Mesenteric fat pad (tissue), 1 donor: Measurements from ENCODE around the gene NATD1. TPM values are rescaled to one million over a fixed set of nuclear protein-coding genes. Genes with fewer than 3 reads are reported as not detected.

ENCODE experiments used
- DNase-seq: peaks from one replicate; pipeline ENCODE4 v3.0.0-alpha.2; 2020; ENCODE audit warnings: low spot score
- total RNA-seq: library from RNA; stranded (reverse); fragmentation: NEBNext Ultra II Directional; extraction: Animal tissue kit (Norgen Biotek cat#: 25700); gene quantifications from one replicate; pipeline ENCODE4 v1.2.1, GENCODE V29; 2021
- donor health status: DM: yes; HTN: yes; CAD: no.

NATD1 gene
- total RNA-seq, 1 donor from 2014 or later = 17.4 TPM

- no peak for DNase-seq
Observed at GRCh38 chr17:21291357-21291756, 38.1 kb upstream of the NATD1 start.

DNA sequence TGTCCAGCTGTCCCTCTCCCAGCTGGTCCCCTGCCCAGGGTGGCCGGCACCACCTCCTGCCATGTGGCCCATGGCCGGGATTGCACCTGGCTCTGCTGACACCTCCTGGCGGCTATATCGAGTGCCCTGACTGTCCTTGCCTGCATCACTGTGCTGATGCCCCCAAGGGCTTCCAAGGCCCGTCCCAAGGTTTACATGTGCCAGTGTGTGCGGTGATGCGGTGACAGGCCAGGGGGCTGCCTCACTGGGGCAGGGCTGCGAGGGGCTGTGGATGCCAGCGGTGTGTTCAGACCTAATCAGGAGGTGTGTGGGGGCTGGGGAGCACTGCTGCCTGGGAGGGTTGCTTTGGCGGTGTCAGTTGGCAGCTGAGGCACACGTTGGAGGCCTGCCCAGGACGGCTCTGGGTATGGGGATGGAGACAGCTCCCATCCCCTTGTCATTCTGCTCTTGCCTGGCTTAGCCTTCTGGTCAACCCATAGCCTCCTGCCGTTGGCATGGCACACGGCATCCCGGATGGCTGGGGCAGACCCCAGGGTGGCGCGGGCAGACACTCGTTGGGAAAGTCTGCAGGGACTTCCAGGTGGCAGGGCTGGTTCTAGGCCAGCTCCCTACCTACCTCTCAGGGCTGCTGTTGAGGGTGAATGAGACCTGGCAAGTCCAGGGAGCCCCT, 36.8 kb upstream of the NATD1 start:
- DNase-seq = no peak

- no peak for DNase-seq
Observed at GRCh38 chr17:21289175-21289901, 36.1 kb upstream of the NATD1 start.

DNA sequence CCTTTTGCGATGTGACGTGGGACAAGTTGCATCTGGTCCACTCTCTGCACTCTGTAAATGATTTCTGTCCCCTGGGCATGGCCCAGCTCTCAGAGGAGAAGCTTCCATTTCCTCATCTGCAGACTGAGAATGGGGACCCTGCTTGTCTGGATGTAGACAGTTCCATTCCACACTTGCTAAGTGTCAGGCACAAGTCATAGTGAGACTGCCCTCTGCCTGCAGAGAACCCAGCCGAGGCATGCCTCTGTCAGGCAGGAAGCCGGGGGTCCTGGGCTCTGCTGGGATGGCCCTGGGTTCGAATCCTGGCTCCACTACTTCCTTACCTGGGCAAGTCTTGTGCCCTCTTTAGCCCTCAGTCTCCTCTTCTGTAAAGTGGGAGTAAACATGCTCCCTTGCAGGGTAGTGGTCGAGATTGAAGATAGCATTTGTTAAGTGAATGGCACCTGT, 35.4 kb upstream of the NATD1 start:
- no peak for DNase-seq

GRCh38 chr17:21287703-21288449, 34.7 kb upstream of the NATD1 start:
- peak; percentile 99 for DNase-seq

GRCh38 chr17:21286909-21287702, 33.9 kb upstream of the NATD1 start:
- no peak for DNase-seq

GRCh38 chr17:21286066-21286770, 33.0 kb upstream of the NATD1 start:
- peak; percentile 94 for DNase-seq

DNA sequence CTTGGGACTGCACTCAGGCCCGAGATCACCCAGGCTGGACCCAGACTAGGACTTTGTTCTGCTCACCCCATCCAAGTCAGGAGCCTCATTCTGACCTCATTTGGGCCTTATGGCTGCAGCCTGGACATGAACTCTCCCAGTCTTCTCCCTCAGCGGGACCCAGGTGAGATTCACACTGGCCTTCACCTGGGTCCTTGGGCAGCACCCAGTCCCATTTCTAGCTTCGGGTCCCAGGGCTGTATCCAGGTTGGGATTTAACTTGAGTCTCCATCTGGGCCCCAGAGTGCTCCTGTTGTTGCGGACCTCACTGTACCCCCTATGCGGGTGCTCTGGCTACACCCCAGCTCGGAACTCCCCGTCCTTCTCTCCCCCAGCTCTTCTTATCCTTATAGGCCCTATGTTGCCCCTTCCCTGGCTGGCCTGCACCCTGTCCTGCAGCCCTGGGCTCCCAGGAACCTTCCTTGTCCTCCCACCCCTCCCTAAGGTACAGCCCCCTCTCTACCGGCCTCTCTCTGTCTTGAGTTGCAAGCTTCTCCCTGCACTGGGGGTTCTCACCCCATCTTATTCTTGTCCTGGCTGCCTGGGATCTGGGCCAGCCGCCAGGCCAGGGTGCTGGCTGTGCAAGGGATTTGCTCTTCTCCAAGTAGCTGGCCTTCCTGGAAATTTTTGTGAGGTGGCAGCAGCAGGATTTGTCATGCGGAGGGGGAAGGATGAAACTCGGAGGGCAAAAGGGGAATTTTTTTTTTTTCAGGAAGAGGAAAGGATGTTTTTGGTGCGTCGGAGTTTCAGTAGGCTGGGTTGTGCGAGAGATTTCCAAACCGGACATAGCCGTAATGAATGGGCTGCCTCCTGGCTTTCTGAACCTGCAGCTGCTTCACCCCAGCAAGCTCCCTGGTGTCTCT, 32.2 kb upstream of the NATD1 start:
- no peak for DNase-seq

- DNase-seq = peak; percentile 99
Observed at GRCh38 chr17:21284319-21285163, 31.3 kb upstream of the NATD1 start, which contains the start of gene MAP2K3. Gene MAP2K3, plus strand, starts transcription at chr17:21284711. Its CDS starts 210 bp downstream, at chr17:21284921.

DNA sequence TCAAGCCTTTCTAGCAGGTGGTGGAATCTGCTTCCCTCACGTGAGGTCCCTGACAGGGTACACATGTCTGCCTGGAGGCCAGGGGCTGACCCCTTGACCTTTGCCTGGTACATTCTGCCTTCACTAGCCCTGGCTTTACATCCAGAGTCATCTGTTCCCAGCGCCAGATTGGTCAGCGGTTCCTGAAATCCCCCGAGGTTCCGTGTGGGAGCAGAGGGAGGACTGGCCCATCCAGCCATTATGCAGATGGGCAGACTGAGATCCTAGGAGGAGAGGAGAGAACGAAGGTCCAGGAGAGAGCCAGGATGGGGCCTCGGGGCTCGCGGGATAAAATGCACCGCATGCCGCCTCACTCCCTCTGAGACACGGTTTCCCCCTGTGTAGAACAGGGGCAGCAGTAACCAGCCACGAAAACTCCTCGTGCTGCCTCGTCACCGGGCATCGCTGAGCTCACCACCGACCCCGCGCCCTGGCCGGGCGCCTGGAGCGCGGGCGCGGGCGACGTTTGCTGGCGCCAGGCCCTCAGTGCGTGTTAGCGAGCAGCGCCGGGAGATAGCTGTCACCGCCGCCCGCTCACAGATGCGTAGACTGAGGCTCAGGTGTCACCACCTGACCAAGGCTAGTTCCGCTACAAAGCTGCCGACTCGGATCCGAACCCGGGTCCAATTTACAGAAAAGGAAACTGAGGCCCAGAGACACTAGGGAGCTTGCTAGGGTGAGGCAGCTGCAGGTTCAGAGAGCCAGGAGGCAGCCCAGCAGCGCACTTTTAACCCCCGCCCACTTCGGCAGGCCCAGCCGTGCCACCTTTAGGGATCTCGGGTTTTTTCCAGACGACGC, 30.5 kb upstream of the NATD1 start:
- DNase-seq = peak; percentile 91

DNA sequence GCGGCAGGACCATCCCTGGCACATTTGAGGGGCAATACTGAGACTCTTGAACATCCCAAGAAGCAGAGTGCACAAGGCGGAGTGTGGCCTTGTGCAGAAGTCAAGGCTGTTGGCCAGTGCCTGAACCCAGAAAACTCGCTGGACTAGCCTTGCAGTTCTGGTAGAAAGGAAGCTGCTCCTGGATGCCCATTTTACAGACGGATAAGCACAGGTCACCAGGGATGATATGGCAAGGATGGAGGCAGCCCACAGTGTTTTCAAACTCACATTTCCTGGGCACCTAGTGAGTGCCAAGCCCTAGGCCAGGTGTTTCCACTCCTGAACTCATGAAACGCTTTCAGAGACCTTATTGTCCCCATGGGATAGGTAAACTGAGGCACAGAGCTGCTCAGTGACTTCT, 29.6 kb upstream of the NATD1 start:
- DNase-seq = no peak

DNA sequence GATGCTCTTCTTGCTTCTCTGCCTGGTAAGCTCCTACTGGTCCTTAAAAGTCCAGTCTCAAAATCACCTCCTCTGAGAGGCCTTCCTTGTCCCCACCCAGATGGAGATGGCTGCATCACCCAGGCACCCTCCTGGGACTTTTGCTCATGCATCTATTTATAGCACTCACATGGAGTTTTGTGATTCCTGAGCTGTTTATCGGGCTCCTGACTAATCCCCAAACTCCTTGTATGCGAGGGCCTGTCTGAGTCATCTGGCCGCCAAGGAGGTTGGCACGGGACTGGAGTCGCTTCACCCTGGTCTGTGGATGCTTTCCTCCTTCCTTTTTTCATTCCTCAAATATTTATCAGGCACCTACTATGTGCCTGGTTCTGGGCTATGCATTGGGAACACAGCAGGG, 29.0 kb upstream of the NATD1 start:
- no peak for DNase-seq

GRCh38 chr17:21280081-21280518, 26.9 kb upstream of the NATD1 start:
- DNase-seq = peak; percentile 97

- DNase-seq = no peak
Observed at GRCh38 chr17:21279582-21279981, 26.4 kb upstream of the NATD1 start.

DNA sequence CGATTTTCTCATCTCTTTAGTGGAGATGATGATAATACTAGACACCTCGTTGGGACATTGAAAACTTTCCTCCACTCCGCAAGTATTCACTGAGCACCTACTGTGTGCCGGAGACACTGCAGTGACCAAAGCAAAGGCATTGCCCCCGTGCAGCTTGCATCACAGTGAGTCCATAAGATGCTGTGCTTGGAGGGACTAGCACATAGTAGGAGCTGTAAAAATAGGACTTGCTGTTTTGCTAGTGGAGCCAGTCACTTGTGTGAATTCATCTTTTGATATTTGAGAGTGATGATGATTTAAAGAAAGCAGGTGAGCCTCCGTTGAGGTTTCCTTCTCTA, 26.0 kb upstream of the NATD1 start:
- DNase-seq = no peak

DNA sequence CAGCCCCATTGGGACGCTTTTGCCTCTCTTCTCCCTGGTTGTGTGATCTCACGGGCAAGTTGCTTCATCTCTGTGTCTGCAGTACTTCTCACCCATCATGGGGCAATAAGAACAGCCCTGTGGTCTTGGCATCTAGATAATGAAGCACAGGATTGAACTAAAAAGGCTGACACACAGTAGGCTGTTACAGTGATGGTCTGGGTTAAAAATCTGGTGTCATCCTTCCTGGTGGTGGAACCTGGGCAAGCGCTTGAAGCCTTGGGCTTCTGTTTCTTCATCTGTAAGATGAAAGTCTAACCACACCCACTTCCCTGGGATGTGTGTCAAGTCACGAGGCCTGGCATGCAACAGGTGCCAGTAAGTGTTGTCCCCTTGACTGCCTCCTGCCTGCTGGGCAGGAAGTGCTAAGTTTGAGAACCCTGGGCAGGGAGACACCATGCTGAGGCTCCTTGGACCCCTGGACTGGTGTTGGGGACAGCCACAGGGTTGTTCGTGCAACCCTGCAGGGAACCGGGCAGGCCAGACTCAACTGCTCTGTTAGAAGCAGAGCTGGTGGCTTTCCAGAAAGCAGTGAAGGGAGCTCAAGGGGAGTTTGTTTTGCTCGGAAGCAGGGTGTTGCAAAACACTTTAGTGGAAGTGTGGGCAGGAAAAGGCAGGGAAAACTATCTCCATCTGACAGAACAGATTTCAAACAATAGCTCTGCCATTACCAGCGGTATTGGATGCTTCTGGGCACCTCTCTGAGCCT, 25.4 kb upstream of the NATD1 start:
- no peak for DNase-seq

- no peak for DNase-seq
Observed at GRCh38 chr17:21277332-21277731, 24.1 kb upstream of the NATD1 start.
